Ramos (cell line): Measurements from ENCODE around the gene BABAM2.
"Not testable (repeated sequence)": the region's sequence is repeated elsewhere in the genome, so short reads cannot be mapped to it uniquely, and the experiment has no call there.

ENCODE experiments used
- in situ Hi-C: fragments of 300-500 bp; cut with MboI; formaldehyde crosslinking; loops from one replicate; pipeline ENCODE4 v1.14.3; 2022; ENCODE audit warnings: low sequenced_read_pairs; ENCODE audit not compliant: unreplicated experiment

BABAM2 gene

GRCh38 chr2:28259226-28259625, 368.7 kb downstream of the BABAM2 start:
- in situ Hi-C loops, result not testable (repeated sequence)

DNA sequence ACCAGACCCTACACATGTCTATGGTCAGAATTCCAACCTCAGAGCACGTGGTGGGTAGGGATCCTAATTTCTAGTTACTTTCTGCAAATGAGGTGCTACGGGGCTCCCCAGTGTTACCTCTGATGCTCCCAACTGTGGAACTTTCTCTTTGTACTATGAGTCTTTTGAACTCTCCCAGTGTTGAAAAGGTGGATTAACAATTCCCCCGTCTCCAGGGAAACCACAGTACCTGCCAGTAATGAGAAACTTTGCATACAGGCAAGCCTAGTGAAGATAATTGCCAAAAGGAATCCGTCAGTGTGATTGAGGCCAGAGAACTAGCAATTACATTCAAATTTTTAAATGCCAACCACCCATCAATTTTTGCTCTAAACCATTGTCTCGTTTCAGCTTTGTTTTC, 373.2 kb downstream of the BABAM2 start:
- in situ Hi-C loops, result no loop called here

DNA sequence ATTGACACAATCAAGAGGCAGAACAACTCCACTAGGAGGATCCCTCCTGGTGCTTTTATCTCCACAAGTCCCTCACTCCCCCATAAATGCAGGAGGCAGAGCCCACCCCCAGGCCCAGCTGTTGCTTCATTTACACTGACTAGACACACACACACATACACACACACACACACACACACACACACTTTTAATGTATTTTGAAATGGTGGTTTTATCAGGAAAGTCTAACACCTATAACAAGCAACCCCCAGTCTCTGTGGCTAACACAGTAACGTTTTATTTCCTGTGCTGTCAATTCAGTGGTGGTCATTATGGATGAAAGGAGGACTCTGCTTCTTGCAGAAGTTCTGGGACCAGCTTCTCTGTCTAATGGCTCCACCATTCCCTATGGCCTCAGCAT, 376.8 kb downstream of the BABAM2 start:
- in situ Hi-C loops, result no loop called here

GRCh38 chr2:28268386-28268785, 377.9 kb downstream of the BABAM2 start:
- in situ Hi-C loops, result no loop called here

- in situ Hi-C loops, result no loop called here
Observed at GRCh38 chr2:28269019-28269784, 378.7 kb downstream of the BABAM2 start.

GRCh38 chr2:28270456-28271152, 380.1 kb downstream of the BABAM2 start:
- in situ Hi-C loops, result no loop called here

DNA sequence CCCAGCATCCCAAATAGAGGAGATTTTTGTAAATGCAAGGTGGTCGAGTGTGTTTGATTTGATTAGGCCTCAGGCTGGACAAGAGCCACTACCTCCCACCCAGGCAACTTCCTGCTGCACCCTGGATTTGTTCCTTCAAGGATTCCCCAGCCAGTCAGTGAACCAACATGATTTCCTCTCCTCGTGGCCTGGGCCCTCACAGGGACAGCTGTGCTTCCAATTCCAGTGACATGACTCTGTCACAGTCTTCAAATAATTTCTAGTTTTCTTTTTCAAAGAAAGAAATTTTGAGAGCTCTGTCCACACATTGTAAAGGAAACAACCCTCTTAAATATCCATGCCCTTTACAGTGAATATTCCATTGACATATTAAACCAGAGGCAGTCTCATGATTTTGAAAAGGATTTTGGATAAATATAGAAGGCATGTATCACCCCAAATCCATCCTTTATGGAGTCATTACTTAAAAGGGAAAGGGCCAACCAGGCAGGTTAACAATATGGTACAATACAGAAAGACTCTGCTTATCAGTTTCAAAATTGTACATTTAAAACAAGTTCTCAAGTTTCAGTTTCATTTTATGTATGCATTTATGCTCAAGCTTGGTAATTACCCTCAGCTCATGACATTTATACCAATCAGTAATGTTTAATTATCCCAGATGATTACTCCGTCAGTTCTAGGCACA, 380.8 kb downstream of the BABAM2 start:
- in situ Hi-C loops, result no loop called here

GRCh38 chr2:28271919-28272250, 381.4 kb downstream of the BABAM2 start:
- in situ Hi-C loops, result no loop called here

- in situ Hi-C loops, result no loop called here
Observed at GRCh38 chr2:28273751-28274150, 383.2 kb downstream of the BABAM2 start.

DNA sequence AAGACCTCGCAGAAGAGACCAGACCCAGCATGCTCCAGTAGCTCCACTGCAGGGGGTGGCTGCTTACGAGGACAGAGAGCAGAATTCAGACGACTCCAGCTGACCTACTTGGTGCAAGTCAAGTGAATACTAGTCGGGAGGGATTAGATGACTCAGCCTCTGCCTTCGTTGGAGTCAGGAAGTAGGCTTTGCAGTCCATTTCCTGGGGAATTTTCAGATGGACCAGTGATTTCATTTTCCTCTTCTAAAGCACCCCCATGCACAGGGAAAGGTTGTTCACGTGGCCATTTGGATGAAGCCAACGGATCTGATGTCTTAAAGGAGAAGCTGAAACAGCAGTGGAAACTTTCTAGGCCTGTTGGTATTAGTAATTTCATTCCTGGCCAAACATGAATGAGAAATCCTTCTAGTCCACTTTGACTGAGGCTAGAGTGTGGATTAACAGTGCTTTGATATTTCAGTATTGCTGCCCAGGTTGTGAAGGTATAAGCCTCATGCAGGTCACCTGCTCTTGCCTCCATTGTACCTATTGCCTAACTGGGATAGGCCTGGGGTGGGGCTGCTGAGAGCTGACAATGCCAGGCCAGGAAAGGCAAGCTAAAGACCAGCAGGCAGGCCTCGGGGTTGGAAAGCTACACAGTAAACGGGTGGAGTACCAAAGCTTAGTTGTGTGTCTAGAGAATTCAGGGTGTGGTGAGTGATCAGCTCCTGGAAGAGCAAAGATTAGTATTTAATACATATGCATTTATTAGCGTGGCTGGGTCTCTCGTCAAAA, 384.6 kb downstream of the BABAM2 start:
- in situ Hi-C loops, result no loop called here

- in situ Hi-C loops, result no loop called here
Observed at GRCh38 chr2:28276076-28276618, 385.6 kb downstream of the BABAM2 start.

GRCh38 chr2:28276807-28277206, 386.3 kb downstream of the BABAM2 start:
- in situ Hi-C loops, result no loop called here

GRCh38 chr2:28277466-28277865, 386.9 kb downstream of the BABAM2 start:
- in situ Hi-C loops, result no loop called here

- in situ Hi-C loops, result no loop called here
Observed at GRCh38 chr2:28279371-28279770, 388.8 kb downstream of the BABAM2 start.

DNA sequence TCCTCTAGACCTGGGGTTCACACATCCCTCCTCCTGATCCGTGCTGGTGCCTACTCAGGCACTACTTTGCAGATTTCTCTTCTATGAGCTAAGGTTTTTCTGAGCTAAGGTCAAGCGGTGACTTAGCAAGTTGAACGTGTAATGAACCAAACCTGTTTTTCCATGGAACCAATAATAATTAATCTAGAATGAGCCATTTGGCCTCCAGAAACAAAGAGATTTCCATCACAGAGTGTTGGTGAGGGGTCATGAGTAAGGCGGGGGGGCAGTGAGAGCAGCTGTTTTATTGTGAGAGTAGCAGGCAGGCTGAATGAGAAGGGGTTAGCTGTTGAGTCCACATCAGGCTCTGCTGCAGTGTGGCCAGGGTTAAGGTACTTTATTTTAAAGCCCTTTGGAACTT, 390.1 kb downstream of the BABAM2 start:
- in situ Hi-C loops, result no loop called here

DNA sequence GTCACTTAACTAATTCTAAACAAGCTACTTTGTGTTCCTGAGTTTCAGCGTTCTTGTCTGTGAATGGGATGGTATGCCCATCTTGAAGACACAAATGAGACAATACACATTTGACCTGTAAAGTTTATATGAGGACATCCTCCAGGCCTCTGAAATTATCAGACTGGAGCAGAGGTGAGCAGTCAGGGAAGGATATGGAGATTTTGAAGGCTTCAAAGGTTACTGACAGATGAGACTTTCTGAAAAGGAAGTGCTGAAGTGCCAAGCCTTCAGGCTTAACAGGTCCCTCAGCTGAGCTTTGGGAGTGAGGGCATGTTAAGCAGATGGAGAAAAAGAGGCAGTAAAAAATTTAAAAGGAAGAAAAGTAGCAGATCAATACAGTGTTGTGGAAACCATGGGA, 391.2 kb downstream of the BABAM2 start:
- in situ Hi-C loops, result no loop called here

DNA sequence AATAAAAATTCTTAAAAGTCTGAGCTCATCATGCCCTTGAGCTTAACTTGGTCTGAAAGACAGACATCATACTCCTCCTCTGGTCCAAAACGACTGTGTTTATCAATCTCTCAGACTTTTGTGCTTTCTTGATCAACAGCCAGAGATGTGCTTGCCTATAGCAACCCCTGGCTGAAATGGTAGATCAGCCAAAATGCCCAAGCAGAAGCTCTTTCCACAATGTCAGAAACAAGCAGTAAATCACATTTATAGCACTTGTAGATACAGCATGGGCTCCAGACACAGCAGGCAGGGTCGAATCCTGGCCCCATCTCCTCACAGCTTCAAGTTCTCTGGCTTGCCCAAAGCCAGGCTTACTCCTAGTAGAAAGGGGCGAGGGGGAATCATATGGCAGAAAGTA, 391.7 kb downstream of the BABAM2 start:
- in situ Hi-C loops, result no loop called here

- in situ Hi-C loops, result no loop called here
Observed at GRCh38 chr2:28282861-28283646, 392.5 kb downstream of the BABAM2 start.

DNA sequence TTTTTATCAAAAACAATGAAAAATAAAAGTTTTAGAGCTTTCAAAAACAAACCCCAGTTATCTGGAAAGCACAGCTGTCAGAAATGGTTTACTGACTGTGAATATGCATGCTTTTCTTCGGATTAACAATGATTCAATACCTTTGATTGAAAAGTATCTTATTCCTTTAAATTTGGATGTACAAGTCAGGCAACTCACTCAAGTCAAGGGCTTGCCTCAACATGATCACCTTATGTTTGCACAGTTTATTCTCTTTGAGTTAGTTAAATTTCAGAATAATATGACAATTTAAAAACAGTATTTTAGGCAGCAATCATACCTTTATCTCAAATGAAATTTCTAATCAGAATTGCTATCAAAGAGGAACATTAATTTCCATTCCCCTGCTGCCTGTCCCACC, 393.3 kb downstream of the BABAM2 start:
- in situ Hi-C loops, result no loop called here

DNA sequence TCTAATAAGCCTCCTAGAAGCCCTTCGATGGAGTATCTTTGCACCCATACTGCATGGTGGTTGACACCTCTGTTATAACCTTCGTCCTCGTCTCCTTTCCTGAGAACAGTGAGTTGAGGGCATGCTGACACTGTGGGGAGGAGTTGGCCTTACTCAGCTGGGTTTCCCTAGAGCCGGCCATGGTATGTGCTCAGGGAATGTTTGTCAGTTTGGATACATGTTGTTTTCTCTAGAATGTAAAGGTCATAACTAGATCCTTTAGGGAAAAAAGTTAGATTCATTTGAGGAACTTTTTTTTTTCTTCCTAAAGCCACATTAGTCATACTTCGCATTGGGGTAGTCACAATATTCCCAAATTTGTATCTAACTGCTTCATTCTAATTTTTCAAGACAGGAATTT, 396.1 kb downstream of the BABAM2 start:
- in situ Hi-C loops, result no loop called here
